ENCODE measurements around the gene TCHHL1. TPM values are rescaled to one million over a fixed set of nuclear protein-coding genes. Genes with fewer than 3 reads are reported as not detected.

The TCHHL1 gene
- not detected in 2 replicates for total RNA-seq

- TF ChIP-seq, protein P1, sequence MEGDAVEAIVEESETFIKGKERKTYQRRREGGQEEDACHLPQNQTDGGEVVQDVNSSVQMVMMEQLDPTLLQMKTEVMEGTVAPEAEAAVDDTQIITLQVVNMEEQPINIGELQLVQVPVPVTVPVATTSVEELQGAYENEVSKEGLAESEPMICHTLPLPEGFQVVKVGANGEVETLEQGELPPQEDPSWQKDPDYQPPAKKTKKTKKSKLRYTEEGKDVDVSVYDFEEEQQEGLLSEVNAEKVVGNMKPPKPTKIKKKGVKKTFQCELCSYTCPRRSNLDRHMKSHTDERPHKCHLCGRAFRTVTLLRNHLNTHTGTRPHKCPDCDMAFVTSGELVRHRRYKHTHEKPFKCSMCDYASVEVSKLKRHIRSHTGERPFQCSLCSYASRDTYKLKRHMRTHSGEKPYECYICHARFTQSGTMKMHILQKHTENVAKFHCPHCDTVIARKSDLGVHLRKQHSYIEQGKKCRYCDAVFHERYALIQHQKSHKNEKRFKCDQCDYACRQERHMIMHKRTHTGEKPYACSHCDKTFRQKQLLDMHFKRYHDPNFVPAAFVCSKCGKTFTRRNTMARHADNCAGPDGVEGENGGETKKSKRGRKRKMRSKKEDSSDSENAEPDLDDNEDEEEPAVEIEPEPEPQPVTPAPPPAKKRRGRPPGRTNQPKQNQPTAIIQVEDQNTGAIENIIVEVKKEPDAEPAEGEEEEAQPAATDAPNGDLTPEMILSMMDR (IDR thresholded peaks at IDR 0.05; ENCODE audit: insufficient read depth, low read depth, low read length) = no peak
- DNase-seq (ENCODE audit: low read depth) = no peak
- no peak within 1 kb of the TSS for H3K4me3 ChIP-seq (ENCODE audit: low read depth, low read length)
Measured at GRCh38 chr1:152089014-152089674, at the start of gene TCHHL1. TCHHL1 (minus strand) TSS chr1:152089064; CDS start chr1:152088143, 921 bp downstream.

- TF ChIP-seq, protein P1 (IDR thresholded peaks at IDR 0.05; ENCODE audit: insufficient read depth, low read depth, low read length) = no peak
- H3K4me3 ChIP-seq (ENCODE audit: low read depth, low read length) = no peak overlapping the region
- no peak for DNase-seq (ENCODE audit: low read depth)
Measured at GRCh38 chr1:152137215-152137614, 48.4 kb upstream of the TCHHL1 start.

DNA sequence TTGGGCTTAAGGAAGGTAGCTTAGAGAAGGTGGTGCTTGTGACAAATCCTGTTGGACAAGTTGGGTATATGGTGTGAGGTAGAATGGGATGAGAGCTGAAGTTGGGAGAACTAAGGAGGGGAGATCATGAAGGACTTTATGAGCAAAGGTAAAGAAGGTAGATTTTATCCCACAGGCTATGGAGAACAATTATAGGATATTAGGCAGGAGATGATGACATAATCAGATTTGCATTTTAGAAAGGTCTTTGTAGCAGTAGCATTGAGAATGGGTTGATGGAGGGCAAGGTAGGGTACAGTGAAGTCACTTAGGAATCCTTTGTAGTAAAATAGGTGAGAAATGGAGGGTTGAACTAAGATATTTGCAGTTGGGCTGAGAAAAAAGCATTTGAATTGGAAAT, 41.3 kb upstream of the TCHHL1 start:
- H3K4me3 ChIP-seq (ENCODE audit: low read depth, low read length) = no peak overlapping the region
- DNase-seq (ENCODE audit: low read depth) = no peak
- TF ChIP-seq, protein P1 (IDR thresholded peaks at IDR 0.05; ENCODE audit: insufficient read depth, low read depth, low read length) = no peak

DNA sequence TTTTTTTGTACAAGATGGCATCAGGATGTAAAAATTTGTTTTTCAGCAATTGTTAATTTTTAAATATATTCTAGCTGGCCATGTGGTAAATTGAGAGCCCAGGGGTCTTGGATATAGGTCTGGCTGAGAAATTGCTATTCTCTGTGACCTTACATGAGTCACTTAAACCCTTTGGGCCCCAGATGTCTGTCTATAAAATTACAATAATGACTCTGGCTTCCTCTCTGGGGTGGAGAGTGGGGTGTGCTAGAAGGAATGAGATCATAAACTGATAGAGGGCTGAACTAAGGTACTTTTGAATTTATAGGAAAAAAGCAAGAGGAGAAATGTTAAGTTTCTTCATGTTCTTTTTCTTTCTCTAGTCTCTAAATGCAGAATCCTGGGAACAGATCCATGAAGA, 38.8 kb upstream of the TCHHL1 start:
- no peak for DNase-seq (ENCODE audit: low read depth)
- H3K4me3 ChIP-seq (ENCODE audit: low read depth, low read length) = no peak overlapping the region
- TF ChIP-seq, protein P1 (IDR thresholded peaks at IDR 0.05; ENCODE audit: insufficient read depth, low read depth, low read length) = no peak

GRCh38 chr1:152125834-152126443, 37.1 kb upstream of the TCHHL1 start:
- H3K4me3 ChIP-seq (ENCODE audit: low read depth, low read length) = no peak overlapping the region
- no peak for DNase-seq (ENCODE audit: low read depth)
- TF ChIP-seq, protein P1 (IDR thresholded peaks at IDR 0.05; ENCODE audit: insufficient read depth, low read depth, low read length) = no peak

- TF ChIP-seq, protein P1 (IDR thresholded peaks at IDR 0.05; ENCODE audit: insufficient read depth, low read depth, low read length) = no peak
- H3K4me3 ChIP-seq (ENCODE audit: low read depth, low read length) = no peak overlapping the region
- DNase-seq (ENCODE audit: low read depth) = no peak
Measured at GRCh38 chr1:152118915-152119314, 30.1 kb upstream of the TCHHL1 start.

Measured in fibroblast of villous mesenchyme (primary cell).